NAMALWA (cell line): ENCODE data around the gene FBXO27.
"Not testable (repeated sequence)": the region's sequence is repeated elsewhere in the genome, so short reads cannot be mapped to it uniquely, and the experiment has no call there.

Experiments used
- DNase-seq: peaks from one replicate; pipeline ENCODE4 v3.0.0-alpha.2; 2015; ENCODE audit warnings: low spot score

Gene FBXO27

DNA sequence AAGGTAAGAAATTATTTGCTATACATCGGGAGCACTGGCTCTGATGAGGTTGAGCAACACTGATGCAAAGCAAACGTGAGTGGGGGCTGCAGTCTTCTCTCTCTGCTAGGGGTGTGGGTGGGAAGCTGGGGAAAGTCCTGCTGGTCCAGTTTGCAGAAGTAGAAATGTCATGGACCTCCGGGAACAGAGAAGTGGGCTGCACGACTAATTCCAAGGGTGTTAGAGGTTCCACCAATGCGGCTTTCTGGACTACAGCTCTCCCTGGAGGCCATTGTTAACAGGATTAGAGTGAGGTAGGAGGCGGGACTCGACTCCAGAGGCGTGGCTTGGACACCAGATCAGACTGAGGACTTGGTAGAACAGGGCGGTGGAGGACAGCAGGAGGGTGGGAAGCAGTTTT is 5.7 kb upstream of the FBXO27 start:
- peak; percentile 26 for DNase-seq

GRCh38 chr19:39037194-39037593 is 4.8 kb upstream of the FBXO27 start:
- DNase-seq: no peak

GRCh38 chr19:39036581-39036980 is 4.2 kb upstream of the FBXO27 start:
- DNase-seq: no peak

DNA sequence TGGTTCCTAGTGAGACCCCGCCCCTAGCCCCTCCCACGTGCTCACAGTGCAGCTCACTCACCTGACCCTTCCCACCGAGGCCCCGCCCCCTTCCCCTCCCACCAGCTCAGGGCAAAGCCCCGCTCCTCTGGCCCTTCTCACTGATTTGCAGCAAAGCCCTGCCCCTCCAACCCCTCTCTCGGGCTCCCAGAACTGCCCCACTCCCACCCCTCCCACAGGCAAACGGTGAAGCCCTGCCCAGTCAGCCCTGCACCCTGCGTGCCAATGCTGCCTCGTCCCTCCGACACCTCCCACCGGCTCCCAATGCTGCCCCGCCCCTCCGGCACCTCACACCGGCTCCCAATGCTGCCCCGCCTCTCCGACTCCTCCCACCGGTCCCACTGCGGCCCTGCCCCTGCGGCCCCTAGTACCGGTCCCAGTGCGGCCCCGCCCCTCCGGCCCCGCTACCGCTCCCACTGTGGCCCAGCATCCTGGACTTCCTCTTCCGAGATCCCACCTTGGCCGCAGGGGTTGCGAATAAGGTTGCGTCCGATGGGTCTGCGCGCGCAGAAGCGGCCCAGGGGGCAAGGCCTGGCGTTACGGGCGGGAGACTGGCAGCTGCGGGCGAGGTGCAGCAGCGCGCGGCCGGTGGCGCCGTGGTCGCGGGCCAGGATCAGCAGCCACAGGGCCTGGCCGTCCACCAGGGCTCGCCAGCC is 834 bp downstream of the FBXO27 start:
- DNase-seq: peak; percentile 89

GRCh38 chr19:39030854-39031367 is 1.4 kb downstream of the FBXO27 start:
- DNase-seq: no peak

DNA sequence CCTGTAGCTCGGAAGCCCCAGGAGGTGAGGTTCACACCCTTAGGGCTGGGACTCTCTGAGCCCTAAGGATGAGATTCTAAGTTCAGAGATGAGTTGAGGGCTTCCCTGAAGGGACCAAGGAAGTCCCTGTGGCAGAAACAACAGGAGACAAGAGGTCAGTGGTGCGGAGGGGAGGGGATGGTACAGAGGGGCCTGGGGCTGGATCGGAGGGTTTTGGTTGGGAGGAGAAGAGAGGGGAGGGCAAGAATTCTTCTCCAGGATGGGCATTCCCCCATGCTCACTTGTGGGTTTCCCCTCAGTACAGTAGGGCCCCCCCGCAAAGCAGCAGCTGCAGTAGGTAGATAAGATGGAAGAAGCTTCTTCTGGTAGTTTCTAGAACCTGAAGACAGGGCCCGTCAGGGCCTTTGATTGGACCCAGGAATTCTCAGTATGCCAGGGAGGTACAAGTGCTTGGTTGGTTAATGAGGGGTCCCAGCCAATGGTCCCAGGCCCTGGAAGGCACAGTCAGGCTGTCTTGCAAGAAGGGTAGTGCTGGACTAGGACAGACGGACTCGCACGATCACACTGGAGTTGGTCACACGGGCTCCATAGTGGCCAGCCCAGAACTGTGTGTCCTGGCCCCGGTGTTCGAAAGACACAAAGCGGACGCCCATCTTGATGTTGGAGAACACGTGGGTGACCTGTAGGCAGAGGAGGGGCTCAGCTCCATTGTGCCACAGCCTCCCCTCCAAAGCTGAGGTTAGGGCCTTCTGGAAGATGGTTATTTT is 7.3 kb downstream of the FBXO27 start:
- no peak for DNase-seq

GRCh38 chr19:39021063-39021462 is 11.3 kb downstream of the FBXO27 start:
- no peak for DNase-seq

DNA sequence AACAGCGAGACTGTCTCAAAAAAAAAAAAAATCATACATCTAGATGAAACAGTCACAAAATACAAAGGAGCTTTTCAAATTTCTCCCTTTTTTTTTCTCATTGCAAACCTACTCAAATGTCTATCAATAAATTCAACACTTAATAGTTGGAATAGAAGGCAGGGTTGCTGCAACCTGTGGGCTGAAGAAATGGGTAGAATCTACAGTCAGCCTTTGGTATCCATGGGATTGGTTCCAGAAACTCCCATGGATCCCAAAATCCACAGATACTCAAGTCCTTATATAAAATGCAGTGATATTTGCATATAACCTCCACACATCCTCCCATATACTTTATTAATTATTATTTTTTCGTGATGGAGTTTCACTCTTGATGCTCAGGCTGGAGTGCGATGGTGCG is 14.7 kb downstream of the FBXO27 start:
- no peak for DNase-seq

DNA sequence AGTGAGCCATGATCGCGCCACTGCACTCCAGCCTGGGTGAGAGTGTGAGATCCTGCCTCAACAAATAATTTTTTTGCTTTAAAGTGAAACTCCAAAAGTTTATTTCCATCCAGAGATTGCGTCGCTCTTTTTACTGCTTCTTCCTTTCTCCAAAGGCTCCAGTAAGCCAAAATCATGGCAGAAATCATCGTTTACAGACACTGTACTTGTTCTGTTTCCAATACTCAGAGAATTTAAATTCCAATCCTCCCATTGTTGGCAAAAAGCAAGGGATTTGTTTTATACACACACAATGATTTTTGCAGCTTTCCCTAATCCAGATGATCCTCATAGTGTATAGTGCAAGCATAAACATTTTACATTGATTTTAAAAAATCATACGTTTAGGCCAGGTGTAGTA is 15.3 kb downstream of the FBXO27 start:
- no peak for DNase-seq

GRCh38 chr19:39014037-39014436 is 18.3 kb downstream of the FBXO27 start:
- no peak for DNase-seq

- DNase-seq: no peak
Observed at GRCh38 chr19:39009001-39009400, 23.3 kb downstream of the FBXO27 start.

DNA sequence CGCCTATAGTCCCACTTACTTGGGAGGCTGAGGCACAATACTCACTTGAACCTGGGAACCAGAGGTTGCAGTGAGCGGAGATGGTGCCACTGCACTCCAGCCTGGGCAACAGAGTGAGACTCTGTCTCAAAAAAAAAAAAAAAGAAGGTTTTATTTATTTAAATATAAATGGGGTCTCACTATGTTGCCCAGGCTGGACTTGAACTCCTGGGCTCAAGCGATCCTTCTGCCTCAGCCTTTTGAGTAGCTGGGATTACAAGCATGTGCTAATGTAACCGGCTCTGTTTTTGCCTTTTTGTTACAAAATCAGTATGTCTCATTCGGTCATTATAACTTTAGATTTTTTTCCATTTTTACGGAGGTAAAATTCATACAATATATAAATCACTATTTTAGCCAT is 24.2 kb downstream of the FBXO27 start:
- DNase-seq: no peak

DNA sequence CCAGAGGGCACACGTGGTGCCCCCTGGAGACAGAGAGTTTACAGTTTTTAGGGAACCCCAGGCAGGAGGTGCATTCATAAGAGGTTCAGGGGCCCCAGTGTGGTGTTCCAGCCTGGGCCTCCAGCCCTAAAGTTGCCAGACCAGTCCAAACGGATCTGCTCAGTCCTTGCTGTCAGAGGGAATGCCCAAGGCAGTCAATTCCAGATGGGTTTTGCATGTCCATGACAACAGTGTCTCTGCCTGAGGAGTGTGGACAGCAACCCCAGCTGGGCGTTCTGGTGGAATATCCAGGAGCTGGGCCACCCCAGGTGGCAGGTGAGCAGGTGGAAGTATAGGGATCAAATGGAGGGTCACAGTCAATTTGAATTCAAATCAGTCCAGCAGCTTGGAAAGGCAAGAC is 25.3 kb downstream of the FBXO27 start:
- DNase-seq: no peak

DNA sequence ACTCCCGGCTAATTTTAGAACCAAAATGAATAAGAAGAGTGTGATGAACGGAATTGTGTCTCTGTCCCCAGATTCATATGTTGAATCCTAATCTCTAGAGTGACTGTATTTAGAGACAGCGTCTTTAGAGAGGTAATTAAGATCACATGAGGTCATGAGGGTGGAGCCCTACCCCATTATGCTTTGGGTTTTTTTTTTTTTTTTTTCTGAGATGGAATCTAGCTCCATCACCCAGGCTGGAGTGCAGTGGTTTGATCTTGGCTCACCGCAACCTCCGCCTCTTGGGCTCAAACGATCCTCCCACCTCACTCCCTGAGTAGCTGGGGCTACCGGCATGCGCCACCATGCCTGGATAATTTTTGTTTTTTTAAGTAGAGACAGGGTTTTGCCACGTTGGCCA is 27.9 kb downstream of the FBXO27 start:
- no peak for DNase-seq

- DNase-seq: no peak
Observed at GRCh38 chr19:39003796-39004195, 28.6 kb downstream of the FBXO27 start.

DNA sequence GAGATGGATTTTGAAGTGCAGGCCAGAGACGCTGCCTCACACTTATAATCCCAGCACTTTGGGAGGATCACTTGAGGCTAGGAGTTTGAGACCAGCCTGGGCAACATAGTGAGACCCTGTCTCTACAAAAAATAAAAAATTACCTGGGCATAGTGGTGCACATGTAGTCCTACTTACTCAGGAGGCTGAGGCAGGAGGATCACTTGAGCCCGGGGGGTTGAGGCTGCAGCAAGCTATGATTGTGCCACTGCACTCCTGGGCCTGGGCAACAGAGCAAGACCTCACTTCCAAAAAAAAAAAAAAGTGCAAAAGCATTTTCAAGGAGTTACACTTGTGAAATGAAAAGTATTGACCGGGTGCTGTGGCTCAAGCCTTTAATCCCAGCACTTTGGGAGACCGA is 29.2 kb downstream of the FBXO27 start:
- DNase-seq: no peak

DNA sequence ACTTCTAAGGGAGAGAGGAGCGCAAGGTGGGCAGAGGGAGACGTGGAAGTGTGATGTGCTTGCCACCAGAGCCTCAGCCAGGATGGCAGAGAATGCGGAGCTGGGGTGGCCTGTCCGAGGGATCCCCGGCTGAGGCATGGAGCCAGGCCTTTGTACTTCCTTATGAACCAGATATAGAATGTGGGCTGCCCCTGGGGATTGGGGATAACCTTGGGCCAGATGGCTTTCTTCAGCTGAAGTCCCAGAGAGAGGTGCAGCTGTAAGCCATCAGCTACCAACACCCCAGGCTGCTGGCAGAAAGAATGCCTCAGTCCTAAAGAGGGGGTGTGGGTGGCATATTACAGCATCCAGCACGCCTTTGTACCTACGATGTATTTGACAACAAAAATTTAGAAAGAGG is 31.3 kb downstream of the FBXO27 start:
- DNase-seq: no peak

DNA sequence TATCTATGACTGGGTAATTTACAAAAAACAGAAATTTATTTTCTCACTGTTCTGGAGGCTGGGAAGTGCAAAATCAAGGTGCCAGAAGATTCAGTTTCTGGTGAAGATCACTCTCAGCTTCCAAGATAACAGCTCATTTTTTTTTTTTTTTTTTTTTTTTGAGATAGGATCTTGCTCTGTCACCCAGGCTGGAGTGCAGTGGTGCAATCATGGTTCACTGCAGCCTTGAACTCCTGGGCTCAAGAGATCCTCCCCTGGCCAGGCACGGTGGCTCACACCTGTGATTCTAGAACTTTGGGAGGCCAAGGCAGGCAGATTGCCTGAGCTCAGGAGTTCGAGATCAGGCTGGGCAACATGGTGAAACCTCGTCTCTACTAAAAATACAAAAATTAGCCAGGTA is 34.8 kb downstream of the FBXO27 start:
- DNase-seq: not testable (repeated sequence)

DNA sequence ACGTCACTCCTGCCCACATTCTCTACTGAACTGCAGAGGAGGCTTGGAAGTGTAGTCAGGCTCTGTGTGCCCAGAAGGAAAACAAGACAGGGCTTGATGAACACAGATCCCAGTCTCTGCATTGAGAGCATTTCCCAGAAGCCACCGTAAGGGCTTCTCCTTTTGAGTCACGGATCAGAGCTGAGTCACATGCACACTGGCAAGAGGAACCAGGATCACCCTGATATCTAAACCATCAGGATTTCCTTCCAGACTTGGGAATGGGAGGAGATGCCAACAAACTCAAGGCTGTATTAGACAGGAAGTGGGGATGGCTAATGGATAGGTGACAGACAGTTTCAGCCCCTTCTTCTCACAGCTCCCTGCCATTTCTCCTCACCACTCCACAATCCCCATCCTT is 39.1 kb downstream of the FBXO27 start:
- no peak for DNase-seq

- DNase-seq: no peak
Observed at GRCh38 chr19:38990949-38991697, 41.2 kb downstream of the FBXO27 start.

DNA sequence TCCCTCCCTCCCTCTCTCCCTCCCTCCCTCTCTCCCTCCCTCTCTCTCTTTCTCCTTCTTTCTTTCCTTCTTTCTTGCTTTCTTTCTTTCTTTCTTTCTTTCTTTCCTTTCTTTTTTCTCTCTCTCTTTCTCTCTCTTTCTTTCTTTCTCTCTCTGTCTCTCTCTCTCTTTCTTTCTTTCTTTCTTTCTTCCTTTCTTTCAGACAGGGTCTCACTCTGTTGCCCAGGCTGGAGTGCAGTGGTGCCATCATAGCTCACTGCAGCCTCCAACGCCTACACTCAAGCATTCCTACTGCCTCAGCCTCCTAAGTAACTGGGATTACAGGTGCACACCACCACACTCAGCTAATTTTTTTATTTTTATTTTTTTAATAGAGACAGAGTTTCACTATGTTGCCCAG is 42.7 kb downstream of the FBXO27 start:
- not testable (repeated sequence) for DNase-seq

DNA sequence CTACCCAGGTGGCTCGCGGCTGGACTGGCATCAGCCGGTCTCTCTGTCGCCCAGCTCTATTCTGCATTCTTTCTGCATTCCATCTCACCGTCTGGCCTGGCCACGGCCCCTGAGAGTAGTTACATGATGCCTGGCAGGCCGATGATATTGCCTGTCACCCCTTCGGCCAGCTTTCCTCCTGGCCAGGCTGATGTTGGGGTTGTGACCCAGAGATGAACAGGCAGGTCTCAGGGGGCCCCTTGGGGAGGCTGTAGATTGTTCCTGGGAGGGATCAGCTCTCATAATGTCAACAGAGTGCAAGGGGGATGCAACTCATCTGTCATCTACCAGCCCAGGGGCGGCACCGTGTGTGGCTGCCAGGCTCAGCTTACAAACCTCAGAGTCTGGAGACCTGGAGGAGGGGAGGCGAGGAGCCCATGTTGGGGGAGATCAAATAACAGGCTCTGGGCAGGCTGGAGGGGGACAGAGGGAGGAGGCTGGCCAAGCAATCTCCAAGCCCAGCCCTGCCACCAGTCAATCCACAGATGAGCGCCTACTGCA is 43.2 kb downstream of the FBXO27 start:
- DNase-seq: no peak

DNA sequence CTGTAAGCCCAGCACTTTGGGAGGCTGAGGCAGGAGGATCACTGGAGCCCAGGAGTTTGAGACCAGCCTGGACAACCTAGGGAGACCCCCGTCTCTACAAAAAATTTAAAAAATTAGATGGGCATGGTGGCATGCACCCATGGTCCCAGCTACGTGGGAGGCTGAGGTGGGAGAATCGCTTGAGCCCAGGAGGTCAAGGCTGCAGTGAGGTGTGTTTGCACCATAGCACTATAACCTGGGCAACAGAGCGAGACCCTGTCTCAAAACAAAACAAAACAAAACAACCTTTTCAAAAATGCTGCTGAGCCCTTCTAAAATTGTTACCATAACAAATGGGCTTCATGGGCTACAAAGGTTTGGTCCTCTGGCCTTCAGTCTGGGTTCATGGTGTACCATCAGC is 43.7 kb downstream of the FBXO27 start:
- not testable (repeated sequence) for DNase-seq
